EH (cell line): Measurements from ENCODE around the gene DNAJB2.
A peak's percentile ranks its signal among the peaks of the same experiment; 100 is the strongest.
"Not testable (repeated sequence)": the region's sequence is repeated elsewhere in the genome, so short reads cannot be mapped to it uniquely, and the experiment has no call there.

Experiments used
- DNase-seq: peaks from one replicate; pipeline ENCODE4 v3.0.0-alpha.2; 2015; ENCODE audit warnings: low read depth

DNAJB2 gene

GRCh38 chr2:219258942-219259341 is 20.2 kb upstream of the DNAJB2 start:
- not testable (repeated sequence) for DNase-seq

- DNase-seq = no peak
These were observed 17.9 kb upstream of the DNAJB2 start for GRCh38 chr2:219261024-219261855.

GRCh38 chr2:219266232-219266631 is 12.9 kb upstream of the DNAJB2 start:
- DNase-seq = no peak

- no peak for DNase-seq
These were observed 12.3 kb upstream of the DNAJB2 start for GRCh38 chr2:219266886-219267285.

- DNase-seq = no peak
These were observed 10.9 kb upstream of the DNAJB2 start for GRCh38 chr2:219268294-219268693.

GRCh38 chr2:219269362-219270054 is 9.7 kb upstream of the DNAJB2 start:
- no peak for DNase-seq

- no peak for DNase-seq
These were observed 9.2 kb upstream of the DNAJB2 start for GRCh38 chr2:219270055-219270372.

GRCh38 chr2:219271021-219271420 is 8.1 kb upstream of the DNAJB2 start:
- DNase-seq = no peak

GRCh38 chr2:219272356-219272755 is 6.8 kb upstream of the DNAJB2 start:
- no peak for DNase-seq

GRCh38 chr2:219272995-219273394 is 6.2 kb upstream of the DNAJB2 start:
- peak; percentile 46 for DNase-seq

GRCh38 chr2:219273937-219274336 is 5.2 kb upstream of the DNAJB2 start:
- peak; percentile 55 for DNase-seq

GRCh38 chr2:219274361-219274921 is 4.7 kb upstream of the DNAJB2 start:
- DNase-seq = peak; percentile 91

GRCh38 chr2:219277703-219278654 is 1.2 kb upstream of the DNAJB2 start:
- peak; percentile 88 for DNase-seq

GRCh38 chr2:219278655-219279150 is 463 bp upstream of the DNAJB2 start:
- no peak for DNase-seq

- DNase-seq = no peak
These were observed 850 bp downstream of the DNAJB2 start for GRCh38 chr2:219279916-219280516.

GRCh38 chr2:219280651-219281050 is 1.5 kb downstream of the DNAJB2 start:
- no peak for DNase-seq

- no peak for DNase-seq
These were observed 2.4 kb downstream of the DNAJB2 start for GRCh38 chr2:219281588-219281987.

GRCh38 chr2:219282375-219282774 is 3.2 kb downstream of the DNAJB2 start:
- DNase-seq = no peak

- no peak for DNase-seq
These were observed 3.9 kb downstream of the DNAJB2 start for GRCh38 chr2:219282943-219283581.

- no peak for DNase-seq
These were observed 5.6 kb downstream of the DNAJB2 start for GRCh38 chr2:219284501-219285372.
